ENCODE measurements around the gene FRMD4A.
A peak's percentile ranks its signal among the peaks of the same experiment; 100 is the strongest.
"Not testable (repeated sequence)": the region's sequence is repeated elsewhere in the genome, so short reads cannot be mapped to it uniquely, and the experiment has no call there.

Gene FRMD4A

DNA sequence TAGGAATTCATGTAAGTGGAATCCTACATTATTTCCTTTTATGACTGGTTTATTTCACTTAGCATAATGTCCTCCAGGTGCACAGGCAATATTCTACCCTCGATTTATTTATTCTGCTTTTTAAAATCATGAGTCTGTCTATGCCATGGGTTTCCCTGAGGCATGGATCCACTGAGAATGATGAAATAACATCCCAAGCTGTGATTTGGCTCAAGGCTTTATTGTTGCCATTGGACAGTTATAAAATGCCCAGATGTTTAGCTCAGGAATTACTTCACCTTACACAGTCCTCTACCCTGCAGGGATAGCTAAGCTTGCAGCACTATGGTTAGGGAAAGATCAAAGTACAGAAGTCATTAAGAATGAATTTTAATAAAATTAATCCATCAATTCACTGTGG is 219.5 kb downstream of the FRMD4A start:
- DNase-seq (ENCODE audit: low read depth, low spot score), result no peak

DNA sequence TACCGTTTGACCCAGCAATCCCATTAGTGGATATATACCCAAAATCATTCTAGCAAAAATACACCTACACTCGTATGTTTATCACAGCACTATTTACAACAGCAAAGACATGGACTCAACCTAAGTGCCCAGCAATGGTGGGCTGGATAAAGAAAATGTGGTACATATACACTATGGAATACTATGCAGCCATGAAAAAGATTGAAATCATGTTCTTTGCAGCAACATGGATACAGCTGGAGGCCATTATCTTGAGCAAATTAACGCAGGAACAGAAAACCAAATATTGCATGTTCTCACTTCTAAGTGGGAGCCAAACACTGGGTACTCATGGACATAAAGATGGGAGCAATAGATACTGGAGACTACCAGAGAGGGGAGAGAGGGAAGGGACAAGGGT is 223.9 kb downstream of the FRMD4A start:
- no peak for DNase-seq (ENCODE audit: low read depth, low spot score)

DNA sequence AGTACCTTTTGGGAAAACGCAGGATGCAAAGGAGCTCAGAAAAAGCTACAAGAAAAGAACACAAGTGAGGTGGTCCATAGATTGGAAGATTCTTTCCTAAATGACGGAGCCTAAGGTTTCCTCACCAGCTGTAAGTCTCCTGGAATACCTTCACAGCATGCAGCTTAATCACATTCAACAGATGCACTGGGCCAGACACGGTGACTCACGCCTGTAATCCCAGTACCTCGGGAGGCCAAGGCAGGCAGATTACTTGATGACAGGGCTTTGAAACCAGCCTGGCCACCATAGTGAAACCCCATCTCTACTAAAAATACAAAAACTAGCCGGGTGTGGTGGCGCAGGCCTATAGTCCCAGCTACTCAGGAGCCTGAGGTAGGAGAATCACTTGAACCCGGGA is 228.7 kb downstream of the FRMD4A start:
- DNase-seq (ENCODE audit: low read depth, low spot score), result peak; percentile 62

DNA sequence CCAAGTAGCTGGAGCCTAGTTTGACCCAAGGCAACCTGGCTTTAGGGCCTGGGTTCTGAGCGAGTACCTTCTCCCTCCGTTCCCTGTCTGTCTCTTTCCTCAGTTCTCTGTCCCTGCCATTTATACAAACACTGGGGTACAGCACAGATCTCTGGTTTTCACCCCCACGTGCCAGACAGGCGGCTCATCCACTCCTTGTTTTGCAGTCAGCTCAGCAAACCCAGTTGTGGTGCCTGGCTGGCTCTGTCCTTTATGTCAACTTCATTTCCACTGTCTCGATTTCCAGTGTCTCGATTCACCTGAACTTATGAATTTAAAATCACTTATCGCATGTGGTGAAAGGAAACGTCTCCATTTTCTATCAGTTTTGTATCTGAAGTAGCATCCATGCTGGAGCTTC is 230.8 kb downstream of the FRMD4A start:
- no peak for DNase-seq (ENCODE audit: low read depth, low spot score)

DNA sequence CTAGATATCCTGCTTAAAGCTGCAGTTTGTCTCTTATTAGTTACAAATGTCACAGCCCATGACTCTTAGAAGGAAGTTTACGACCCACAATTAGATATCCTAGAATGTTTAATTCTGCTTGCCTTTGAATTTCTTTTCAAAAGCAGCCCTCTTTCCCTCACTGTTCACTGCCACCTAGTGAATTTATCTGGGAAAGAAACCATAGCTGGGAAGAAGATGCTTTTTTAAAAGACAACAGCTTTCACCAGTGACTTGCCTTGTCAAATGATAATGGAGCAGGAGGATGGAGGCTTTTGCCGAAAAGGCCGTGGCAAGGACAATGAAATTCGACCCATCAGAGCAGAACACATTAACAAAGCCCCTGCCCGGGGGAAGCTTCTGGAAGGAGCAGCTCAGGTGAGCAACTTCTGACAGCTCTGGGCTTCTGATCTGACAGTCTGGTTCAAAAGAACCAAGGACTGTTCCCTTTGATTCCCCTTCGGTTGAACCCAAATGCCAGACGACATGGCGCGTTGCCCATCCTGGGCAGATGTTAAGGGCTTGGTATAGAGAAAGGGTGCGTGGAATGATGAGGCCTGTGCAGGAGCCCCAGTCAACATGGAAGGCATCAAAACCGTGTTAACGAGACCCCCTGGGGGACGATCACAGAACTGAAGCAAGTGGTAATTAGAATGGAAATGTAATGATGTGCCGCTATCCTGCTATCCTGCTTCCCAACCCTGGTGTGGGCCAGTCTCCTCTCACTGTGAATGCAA is 236.8 kb downstream of the FRMD4A start:
- peak; percentile 64 for DNase-seq (ENCODE audit: low read depth, low spot score)

DNA sequence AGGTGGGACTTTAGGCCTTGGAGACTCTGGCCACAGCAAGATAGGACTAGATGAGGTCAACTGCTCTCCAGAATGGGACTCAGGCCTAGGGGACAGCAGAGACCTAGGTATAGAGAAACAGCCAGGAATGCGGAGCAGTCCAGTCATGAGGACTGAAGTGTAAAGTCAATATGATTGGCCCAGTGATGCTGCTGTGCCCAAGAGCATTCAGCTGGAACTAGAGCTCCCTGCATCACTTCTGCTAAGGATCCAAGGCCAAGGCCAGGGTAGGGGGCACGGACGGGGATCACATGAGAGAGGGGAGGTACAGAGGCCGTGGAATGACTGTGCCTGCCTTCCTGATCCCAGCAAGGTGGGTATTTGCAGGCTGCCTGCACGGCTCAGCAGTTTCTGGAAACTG is 237.9 kb downstream of the FRMD4A start:
- DNase-seq (ENCODE audit: low read depth, low spot score), result no peak

DNA sequence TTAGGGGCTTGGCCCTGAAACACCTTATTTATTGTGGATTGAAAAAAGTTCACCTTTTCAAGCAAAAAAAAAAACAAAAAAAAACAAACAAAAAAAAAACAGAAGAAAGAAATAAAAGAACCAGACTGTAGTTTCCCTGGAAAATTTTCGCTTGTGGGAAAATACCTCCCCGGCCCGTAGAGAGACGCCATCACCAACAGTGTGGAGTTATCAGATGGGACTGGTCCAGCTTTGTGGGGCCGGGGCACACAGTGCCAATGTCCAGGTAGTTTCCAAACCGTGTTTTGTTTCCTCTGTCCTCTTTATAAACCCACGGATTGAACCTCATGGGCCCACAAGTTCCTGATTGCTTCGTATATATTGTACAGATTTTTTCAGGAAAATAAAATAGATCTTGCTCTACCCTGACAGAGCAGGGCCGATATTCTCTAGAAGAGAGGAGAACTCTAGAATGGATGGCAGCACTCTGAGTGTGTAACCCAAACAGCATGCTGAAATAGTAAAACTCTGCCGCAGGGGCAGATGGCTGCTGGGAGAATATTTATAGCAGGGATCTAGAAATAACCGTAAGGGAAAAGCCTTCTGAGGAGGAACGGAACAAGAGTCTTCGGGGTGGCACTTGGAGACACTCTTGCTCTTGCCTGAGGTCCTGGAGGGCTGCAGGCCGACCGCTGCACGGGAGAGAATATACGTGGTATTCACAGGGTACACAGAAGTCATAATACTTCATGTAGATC is 241.0 kb downstream of the FRMD4A start:
- no peak for DNase-seq (ENCODE audit: low read depth, low spot score)

DNA sequence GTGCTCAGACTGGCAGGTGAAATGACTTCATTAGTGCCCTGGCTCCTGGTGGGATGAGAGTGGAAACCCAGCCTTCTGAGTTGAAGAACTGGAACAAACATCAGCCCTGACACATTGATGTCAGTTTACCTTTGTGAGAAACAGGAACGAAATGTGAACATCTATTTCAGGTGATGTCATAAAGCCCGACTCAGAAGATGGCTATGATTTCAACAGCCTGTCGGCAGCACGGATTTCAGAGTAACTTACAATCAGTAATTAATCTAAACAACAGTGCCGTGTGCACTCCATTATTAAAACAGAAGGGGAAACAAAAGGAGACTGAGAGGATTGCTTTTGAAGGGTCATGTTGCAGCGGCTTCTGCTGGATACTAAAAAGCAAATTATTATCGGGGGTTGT is 243.2 kb downstream of the FRMD4A start:
- no peak for DNase-seq (ENCODE audit: low read depth, low spot score)

DNA sequence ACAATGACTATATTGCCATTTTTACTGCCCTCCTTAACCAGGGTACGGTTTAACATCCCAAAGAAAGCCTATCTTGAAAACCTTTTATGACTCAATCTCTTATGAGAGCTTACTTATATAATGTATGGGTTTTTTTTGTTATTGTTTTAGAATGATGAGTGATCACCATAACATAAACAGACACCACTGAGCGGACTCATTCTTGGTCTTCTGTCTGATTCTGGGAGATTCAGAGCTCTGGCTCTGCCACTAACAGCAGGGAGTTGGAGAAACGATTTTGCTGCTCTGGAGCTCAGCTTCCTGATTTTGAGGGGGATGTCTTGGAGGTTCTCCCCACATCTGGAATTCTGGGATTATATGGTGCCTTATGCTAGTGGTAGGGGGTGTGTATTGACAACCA is 244.1 kb downstream of the FRMD4A start:
- DNase-seq (ENCODE audit: low read depth, low spot score), result no peak

DNA sequence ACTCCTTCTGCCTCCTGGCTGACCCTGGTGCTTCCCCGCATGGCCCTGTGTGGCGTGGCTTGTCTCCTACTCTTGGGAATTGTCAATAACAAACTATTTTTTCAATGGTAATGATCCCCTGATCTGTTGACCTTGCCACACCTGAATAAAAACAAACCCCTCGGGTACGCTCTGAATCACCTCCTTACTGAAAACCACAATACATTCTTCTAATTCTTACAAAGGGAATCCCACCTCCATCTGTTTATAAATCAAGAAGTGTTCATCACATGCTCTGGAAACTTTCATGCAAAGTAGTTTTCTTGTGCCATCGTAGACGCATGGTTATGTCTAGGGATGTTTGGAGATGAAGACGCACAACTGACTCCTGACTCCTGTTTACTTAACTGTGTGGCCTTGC is 245.8 kb downstream of the FRMD4A start:
- DNase-seq (ENCODE audit: low read depth, low spot score), result peak; percentile 63

DNA sequence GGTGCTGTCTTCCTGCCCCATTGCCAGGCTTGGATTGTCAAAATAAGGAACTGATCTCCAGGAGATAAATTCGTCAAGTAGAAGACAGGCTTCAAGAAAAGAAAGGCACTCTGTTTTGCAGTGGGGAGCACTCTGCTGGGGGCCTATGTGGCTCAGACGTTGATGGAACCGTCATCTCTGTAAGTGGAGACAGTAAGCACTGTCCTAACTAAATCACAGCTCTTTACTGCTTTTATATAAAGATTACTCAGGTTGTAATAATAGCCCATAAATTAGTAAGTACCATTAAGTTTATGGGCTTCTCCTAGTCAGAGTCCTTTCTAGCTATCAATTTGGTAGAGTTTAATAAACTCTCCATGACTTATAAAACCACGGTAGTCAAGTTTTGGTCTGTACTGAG is 249.9 kb downstream of the FRMD4A start:
- no peak for DNase-seq (ENCODE audit: low read depth, low spot score)

DNA sequence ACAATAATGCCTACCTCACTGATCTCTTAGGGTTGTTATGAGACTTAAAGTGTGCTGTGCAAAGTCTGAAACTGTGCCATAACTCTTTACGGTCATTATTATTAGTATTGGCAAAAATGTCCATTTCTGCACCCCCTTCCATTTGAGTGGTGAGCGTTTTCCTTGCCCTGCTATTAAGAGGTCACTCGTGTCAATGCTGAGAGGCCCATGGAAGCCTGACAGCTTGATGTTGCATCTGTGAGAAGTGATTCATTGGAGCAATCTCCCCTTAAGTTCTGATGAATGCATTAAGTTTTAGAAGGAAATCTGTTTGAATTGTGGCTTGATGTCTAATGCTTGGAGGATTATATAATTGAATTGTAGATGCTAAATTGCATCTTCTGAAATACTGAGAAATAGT is 253.3 kb downstream of the FRMD4A start:
- DNase-seq (ENCODE audit: low read depth, low spot score), result no peak

DNA sequence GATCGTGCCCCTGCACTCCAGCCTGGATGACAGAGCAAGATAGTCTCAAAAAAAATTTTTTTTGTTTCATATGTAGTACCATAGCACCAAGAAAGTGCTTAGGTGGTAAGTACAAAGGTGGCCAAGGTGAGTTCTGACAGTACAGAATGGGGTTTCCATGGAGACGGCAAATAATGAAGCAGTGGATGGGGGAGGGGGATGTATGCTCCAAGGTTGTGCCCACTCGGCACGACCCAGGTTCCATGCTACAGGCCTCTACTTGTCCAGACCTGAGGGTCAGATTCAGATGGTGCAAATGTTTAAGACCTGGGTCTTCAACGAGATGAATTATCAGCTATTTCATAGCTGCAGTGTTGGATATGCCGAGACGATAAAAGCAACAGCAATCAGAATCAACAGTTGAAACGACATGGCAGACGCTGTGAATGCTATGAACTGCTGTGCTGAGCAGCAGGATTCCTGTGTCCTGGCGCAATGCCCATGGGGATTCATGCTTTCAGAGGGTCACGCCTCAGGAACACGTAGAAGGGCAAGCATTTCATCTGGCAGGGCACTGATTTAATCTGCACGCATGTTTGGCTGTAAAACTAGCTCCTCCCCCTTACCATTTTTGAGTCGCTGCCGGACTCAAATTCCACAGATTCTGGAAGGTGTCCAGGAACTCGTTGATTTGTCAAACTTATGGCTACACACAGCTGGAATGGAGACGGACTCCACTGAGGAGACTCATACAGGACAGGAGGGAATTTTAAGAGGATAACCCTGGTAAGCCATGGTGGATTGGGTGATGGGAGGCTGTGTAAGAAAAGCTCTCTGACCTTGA is 256.5 kb downstream of the FRMD4A start:
- peak; percentile 98 for DNase-seq (ENCODE audit: low read depth, low spot score)

DNA sequence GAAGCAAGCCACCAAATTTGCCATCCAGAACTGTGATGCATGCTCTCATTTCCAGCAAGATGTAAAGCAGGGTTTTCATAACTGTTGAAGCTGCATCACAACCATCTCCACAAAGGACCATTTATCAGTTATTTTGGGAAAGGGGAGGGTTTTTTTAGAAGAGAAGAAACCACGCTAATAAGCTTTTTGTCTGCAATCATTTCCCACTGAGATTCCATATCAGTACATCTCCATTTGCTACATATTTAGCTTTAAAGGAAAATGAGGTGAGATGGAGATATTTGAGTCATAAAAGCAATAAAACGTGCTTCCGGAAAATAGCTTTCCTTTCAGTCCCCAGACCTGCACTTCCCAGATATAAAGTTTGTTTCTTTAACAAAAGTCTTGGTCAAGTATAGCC is 258.2 kb downstream of the FRMD4A start:
- DNase-seq (ENCODE audit: low read depth, low spot score), result no peak

DNA sequence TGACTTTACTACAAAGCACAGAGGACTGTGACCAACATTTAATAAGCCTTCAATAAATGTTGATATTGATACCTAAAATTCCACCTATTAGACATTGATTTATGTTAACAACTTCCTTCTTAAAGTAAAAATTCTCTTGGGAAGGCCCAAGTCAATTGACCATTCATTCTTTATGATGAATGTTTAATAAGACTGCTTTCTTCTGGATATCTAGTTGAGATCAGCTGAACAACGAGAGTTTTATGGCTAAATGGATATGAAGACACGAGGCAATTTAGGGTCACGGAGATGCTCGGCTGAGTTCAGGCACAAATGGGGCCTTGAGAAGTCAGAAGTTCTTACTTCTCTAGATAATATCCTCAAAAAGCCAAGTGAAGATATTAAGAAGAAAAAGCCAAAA is 258.8 kb downstream of the FRMD4A start:
- DNase-seq (ENCODE audit: low read depth, low spot score), result no peak

DNA sequence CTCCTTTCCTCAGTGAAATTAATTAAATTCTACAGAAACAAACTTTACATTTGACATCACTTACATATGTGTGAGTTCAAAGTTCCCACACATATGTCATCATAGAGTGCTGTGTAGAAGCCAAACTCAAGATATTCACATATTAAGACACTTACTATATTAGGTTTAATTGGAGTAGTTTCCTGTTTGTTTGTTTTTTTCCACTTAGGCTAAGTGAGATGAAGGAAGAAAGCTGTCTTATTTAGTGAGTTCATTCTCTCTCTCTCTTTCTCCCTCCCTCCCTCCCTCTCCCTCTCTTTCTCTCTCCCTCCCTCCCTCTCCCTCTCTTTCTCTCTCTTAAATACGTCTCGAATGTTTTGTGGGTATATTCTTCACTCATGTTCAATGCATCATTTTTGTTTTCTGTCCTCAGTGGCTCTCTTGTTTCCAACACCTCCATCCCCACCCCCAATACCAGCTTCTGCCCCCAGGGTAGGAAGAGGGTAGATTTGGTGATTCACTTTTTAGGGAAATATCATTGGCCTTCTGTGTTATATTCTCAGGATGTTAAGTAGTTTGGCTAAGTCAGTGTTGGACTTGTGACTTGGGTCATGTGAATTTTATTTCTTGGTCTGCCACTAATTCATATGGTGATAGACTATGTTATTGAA is 262.0 kb downstream of the FRMD4A start:
- no peak for DNase-seq (ENCODE audit: low read depth, low spot score)

DNA sequence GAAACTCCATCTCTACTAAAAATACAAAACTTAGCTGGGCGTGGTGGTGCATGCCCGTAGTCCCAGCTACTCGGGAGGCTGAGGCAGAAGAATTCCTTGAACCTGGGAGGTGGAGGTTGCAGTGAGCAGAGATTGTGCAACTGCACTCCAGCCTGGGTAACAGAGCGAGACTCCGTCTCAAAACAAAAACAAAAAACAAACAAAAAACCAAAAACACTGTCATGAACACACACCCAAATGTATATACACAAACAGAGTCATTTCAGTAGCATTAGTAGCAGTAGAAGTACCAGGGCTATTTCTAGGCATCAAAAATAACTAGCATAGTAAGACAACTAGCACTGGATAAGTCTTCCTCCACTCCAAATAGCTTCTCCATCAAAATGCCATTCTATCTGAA is 263.1 kb downstream of the FRMD4A start:
- DNase-seq (ENCODE audit: low read depth, low spot score), result not testable (repeated sequence)

DNA sequence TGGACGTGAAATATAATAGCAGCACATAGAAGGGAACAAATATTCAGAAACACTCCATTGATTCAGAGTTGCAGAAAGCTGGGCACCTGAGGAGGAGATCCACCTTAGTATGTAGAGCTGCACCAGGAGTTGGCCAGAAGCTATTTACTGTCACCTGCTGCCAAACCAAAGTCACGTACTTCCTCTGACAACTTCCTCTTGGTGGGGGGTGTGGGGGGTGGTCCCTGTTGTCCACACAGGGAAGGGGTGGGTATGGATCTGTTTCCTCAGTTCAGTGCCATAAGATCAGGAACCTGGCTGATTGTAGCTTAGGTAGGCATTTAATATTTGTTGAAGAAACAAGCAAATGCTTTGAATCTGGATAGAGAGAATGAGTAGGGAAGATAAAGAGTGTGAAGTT is 264.6 kb downstream of the FRMD4A start:
- no peak for DNase-seq (ENCODE audit: low read depth, low spot score)

DNA sequence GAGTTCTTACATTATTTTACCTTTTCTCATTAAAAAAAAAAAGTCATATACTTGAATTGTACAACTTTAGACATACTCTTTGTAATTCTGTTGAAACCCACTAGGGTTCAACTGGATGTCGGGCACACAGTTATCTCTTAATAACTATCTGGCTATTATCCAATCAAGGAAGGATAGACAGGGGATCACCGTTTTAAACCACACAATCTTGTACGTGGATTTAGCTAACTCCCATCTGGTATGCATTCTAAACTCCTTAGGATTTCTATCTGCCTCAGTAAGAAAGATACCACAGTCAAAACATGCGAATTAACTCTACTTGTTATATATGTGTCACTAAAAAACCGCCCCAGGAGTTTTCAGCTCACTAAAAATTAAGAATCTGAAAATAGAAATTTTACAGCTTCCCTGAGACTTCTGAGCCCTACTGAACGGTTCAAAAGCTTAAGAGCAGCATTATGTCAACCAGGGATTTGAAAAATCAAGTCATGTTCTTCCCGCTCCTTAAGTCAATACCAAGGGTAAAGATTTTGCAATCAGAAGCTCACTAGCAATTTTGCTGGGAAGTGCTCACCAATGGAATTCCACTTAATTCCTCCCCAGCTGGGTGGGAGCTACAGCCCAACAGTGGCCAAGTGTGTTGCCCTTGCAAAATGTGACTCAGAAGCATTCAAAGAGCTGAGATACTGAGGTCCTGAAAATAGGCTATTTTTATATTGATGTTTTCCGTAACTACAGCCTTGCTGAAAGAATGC is 267.0 kb downstream of the FRMD4A start:
- DNase-seq (ENCODE audit: low read depth, low spot score), result peak; percentile 83

DNA sequence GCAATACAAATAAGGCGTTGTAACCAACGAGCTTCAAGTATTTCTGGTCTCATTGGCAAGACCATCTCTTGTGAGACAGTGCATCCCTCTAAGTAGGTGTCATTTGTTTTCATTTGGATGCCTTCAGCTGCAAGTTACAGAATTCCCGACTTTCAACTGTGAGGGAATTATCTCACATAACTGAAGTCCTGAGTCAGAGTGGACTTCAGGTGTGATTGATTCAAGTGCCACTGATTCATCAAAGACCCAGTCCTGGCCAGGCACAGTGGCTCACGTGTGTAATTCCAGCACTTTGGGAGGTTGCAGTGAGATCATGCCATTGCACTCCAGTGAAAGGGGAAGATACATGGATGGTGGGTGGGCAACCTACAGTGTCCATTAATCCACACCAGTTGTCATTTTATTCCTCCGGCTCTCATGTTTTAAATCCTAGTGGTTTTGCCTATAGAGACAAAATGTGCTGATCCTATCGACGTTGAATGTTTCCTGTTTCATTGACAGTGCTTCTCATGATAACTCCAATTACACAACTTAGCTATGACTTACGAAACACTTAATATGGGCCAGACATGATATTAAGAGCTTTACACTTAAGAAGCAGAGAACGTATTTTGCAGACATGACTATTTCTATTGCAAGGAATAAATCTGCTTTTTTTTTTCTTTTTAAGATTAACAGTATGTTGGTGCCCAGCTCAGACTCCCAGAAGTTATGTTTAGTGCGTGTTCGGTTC is 268.0 kb downstream of the FRMD4A start:
- DNase-seq (ENCODE audit: low read depth, low spot score), result peak; percentile 55

All from astrocyte of the hippocampus (primary cell).